Cardiac septum (tissue), 1 donor: ENCODE data around the gene ATXN1. TPM values are rescaled to one million over a fixed set of nuclear protein-coding genes. Genes with fewer than 3 reads are reported as not detected.

Source experiments
- DNase-seq: peaks from one replicate; pipeline ENCODE4 v3.0.0-alpha.2; 2020; ENCODE audit warnings: low spot score
- intact Hi-C: fragments of 100-400 bp; cut with DNase I; formaldehyde crosslinking; loops from one replicate; pipeline ENCODE4 v1.14.0; 2022
- total RNA-seq: library from RNA; stranded (reverse); fragmentation: NEBNext Ultra II Directional; extraction: Animal tissue kit (Norgen Biotek cat#: 25700); gene quantifications from one replicate; pipeline ENCODE4 v1.2.1, GENCODE V29; 2021
- donor health status: DM: no; HTN: no; CAD: no.

Gene ATXN1
- total RNA-seq, 1 donor from 2014 or later: 40.2 TPM

DNA sequence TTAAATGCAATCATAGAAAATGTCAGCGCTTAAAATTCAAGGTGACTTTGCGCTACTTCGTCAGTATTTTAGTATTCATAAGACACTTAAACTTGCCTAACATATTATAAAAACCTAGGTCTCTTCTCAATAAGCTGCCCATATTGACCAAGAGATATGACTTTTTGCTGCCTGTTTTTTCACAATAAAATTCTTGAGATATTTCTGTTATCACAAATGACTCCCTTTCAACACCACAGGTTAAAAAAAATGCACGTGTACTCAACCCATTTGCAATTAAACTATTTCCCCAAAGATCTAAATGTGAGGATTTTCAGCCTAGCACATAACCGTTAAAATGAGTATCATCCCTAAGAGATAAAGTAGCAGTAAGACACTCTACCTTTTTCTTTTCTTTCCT lies 10.7 kb downstream of the ATXN1 start:
- DNase-seq: no peak
- intact Hi-C loops: no loop called here

DNA sequence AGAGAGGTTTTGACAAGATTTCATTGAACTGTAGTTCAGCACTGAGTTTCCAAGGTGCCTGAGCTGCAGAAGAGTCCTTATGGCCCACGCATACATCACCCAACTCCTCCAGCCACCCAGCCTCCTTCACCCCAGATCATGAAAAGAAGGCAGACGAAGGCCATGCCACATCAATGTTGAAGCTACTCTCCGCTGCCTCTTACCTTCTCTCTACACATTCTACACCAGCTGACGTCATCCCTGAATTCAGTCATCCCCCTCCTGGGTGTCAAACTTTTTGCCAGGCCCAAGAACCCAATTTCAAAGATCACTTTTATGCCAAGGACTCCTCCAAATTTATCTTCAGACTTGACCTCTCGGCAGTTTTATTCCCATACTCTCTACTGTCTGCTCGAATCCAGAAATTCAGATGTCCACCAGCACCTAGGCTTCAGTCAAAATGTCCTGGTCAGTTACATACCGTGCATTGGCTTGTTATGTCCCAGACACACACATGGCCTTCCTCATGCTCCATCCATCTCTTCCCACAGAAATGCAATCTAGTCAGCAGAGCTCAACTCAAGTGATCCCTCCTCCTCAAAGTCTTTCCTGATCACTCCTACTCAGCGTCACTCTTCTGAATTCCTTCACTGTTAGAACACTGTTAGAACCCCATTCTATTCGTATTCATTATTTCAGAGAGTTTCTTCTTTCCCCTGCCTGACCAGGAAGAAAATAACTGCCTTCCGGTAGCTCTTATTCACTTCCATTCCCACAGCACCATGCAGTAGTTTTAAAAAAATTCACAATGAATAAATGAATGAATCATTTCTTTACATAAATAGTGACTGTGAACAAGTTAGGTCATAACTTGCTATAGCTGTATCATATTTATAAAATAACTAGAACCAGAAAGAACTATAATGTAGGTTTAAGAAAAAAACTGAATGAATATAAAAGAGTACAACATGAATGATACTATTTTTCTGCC lies 11.5 kb downstream of the ATXN1 start:
- DNase-seq: no peak
- intact Hi-C loops: no loop called here

DNA sequence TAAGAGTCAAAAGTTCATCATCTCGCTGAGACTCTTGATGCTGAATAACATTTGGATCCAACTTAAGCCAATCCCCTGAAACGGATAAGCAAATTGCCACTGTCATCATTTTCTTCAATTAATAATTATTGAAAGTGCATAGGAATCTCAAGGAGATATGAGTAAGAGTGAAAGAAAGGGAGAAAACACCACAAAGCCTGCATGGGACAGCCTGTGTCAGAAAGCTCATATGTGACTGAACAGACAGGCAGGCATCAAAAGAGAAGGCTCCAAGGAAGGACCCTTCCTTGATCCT lies 13.3 kb downstream of the ATXN1 start:
- intact Hi-C loops: no loop called here
- no peak for DNase-seq

DNA sequence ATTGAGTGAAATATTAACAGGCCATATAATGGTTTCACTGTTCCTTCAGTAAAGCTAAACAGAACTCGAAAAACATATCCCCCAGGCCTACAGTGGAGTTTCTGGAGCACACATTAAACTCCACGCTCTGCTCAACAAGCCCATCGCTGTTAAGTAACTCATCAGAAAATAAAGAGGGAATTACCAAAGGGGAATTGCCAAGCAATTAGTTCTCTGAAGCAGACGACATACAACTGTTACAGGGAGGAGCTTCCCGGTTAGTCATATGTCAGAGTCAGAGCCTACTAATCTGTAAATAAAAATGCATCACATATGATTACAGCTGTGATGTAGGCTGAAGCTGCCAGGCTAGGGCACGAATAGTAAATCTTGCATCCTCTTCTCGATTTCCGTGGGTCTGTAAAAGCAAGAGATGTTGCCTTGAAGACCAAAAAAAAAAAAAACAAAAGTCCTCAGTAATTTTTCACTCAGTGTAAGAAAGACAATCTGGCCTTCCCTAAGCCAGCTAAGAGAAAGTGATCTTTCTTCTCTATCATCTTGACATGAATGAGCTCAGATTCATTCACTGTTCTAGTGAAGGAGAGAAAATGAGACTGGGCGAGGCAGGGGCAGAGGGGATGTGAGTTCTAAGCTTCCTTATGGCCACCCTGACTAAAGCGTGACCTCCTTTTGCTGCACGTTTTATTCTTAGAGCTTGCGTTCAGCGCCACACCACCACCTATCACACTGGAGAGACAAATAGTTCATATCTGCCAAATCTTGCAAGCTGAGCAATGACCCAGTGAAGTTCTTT lies 13.8 kb downstream of the ATXN1 start:
- intact Hi-C loops: no loop called here
- no peak for DNase-seq

DNA sequence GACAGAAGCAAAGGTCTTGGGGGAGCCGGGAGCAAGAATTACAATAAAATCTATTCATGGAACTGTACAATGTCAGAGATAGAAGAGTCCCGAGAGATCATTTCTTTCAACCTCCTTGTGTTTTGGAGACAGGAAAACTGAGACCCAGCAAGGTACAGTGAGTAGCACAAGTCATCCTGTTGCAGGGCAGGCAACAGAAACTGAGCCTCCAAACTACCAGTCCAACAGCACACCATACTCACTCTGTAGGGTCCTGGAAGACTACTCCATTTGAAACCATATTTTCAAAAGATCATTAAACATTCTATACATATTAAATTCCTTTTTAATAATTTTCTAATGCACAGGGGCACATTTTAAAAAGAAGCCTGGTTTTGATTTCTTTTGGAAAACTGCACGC lies 14.4 kb downstream of the ATXN1 start:
- DNase-seq: no peak
- intact Hi-C loops: no loop called here

DNA sequence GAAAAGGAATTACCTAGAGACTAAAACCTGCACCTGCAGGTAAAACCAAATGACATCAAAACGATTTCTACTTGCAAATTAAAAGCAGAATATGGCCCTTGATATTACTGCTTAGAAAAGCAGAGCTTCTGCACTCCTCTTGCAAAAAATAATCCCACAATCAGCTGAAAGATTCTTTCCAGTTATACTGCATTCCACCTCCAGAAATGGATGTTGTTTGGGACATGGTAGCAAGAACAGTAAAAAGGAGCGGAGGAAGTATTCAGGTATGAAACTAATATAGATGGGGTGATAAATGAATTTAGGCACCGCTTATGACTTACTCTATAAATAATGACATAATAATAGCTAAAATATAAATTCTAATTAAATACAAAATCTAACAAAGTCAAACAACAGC lies 14.9 kb downstream of the ATXN1 start:
- intact Hi-C loops: no loop called here

DNA sequence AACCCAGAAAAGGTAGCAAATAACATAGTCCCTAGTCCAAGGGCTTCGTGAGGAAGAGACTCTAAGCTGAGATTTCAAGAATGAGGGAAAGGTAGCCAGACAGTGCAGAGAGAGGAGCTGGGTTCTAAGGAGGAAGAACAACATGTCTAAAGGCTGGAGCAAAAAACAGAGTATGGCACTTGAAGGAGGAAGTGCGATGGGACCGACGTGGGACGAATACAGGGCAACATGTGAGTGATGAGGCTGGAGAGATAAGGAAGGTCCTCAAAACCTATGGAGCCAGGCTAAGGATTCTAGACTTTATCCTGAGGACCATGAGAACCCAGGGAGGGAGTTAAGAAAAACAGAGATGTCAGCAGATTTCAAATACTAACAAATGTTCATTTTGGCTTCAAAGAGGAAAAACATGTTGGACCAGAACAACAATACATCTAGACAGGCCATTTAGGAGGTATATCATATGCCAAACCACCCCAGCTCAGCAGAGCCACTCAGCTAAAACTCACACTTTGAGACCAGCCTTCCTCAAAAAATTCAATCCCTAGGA lies 17.5 kb downstream of the ATXN1 start:
- intact Hi-C loops: no loop called here
- no peak for DNase-seq

More for the DNA sequence above, 14.9 kb downstream of the ATXN1 start:
- DNase-seq: no peak

DNA sequence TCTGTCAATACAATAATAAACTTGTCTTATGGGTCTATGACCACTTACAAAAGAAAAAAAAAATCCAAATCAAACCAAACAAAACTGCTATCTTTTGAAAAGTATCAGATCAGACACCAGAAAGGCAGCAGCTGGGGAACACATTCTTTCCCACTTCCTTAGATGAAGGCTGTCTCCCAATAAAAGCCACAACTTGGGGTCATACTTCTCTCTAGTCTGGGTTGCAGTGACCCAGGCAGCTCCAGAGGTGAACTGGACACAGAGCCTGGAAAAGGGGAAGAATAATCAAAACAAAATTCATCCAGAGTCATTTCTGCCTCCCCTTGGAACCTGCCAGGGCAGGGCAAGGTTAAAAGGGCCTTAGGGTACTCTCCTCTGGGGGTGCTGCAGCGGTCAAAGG lies 19.1 kb downstream of the ATXN1 start:
- DNase-seq: no peak
- intact Hi-C loops: no loop called here

DNA sequence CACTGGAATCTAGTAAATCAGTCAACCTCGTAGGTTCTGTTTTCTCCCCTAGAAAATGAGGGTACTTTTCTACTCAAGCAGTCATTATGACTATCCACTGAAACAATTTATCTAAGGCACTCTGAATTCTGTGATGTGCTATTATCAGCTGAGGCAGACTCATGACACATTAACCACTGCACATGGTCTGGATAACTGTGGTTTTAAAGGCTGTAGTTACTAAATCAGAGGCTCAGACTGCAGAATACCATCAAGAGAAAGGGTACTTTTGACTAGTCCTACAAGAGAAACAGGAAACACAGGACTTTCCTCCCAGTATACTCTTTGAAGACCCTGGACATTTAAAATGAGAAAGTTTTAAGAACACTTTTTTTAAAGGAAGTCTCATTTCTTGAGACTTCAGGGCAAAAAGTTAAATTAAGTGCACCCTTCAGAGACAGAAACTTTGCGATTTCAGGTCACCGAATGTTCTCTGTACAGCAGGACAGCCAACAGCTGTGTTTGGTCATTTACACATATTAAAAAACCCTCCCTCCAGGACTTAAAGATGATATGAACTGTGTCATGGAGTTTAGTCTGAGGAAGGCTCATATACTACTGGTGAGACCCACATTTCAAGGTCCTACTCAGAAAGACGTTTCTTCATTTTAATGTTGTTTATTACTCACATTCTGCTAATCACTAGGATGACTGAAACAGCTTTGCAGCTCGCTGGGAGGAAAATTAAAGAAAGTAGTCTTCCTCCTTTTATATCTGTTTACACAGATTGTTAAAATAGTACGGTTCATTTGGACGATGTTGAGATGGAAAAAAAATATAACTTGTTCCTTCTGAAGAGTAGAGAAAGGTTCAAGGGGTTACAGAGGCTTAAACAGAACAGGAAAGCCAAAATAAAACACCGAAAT lies 19.9 kb downstream of the ATXN1 start:
- intact Hi-C loops: no loop called here
- DNase-seq: no peak

DNA sequence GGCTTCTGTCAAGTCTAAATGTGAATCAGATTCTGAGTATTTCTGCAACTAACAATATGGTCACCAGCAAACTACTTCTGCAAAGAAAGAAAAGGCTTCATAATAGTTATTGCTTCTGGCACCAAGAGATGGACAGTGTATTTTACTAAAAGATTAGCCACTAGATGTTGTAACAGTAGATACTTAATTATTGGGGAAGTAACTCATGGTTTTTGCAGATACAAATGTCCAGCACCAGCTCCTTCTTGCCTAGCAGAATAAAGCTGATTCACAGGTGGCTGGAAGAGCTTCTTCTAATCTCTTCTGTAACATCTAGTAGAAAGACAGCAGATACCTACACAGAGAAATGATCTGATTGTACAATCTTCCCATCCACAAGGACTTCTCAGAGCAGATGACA lies 21.2 kb downstream of the ATXN1 start:
- DNase-seq: no peak
- intact Hi-C loops: no loop called here

DNA sequence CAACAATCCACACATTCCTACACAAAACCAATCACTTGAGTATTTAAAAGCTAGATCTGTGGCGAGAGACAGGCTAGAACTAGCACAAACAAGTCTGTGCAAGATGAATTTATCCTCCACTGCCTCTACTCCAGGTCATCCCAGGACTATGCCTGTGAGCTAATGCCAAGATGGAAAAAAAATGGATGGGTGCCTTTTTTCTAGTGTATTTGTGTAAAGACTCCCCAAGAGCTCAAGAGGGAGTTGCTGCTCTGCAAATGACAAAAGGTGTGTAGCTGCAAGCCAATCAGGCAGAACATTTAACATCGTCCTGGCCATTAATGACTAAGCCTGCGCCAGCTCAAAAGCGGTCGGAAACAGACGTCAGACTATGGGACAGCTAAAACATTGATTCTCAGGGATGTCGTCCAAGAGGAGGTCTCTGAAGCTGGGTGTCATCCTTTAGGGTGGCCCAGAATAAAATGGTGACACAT lies 21.9 kb downstream of the ATXN1 start:
- intact Hi-C loops: no loop called here
- no peak for DNase-seq

DNA sequence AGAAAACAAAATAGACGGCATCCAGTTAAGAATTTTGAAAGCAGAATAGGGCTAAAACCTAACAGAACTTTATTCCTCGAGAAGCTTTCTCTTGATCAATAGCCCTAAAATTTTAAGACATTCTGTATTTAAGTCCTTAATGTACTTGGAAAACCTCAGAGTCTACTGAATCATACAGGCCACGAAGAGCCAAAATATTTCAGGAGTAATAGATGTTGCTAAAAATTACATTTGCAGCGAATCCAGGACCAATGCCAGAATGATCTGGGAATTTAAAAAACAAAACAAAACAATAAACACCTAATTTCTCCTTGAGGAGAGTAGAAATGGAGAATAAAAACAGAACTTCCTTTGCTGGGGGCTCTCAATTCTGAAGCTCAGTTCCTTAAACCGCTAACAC lies 23.3 kb downstream of the ATXN1 start:
- intact Hi-C loops: no loop called here
- no peak for DNase-seq

DNA sequence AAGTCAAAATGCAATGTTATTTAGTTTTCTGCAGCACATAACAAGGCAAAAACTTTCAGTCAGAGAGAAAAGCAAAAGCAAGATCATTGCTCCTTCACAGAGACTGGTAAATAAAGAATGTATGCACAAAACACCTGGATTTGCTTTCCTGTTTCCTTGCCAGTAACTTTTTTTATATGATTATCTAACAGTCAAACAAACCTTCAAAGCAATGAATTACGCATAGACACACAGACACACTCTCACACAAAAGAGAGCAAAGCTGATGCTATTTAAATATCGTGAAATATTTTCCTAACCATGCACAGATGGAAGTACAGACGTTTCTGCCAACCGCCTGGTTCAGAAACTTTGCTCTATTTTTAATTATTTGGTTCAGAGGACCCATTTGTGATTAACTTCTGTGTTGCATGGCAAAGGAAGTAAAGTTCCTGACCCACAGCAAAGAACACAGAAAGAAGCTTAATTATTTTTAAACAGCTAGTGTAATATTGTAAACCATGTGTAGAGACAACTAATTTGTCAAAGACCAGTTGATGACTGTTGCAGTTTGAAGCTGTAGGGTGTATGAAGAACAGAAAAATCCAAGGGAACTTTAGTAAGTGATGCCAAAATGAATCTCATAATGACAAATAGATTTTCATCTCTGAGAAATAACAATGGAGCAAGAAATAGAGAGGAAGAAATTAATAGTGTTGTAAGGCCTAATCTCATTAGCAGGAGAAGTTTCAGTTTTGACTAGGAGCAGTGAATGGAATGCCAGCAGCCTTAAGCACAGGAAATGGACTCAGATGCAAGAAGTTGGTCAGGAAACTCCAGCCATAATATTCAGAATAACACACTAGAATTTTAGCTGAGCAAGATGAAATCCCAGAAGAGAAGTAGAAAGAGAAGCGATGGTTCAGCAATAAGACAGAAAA lies 24.1 kb downstream of the ATXN1 start:
- intact Hi-C loops: no loop called here
- no peak for DNase-seq

DNA sequence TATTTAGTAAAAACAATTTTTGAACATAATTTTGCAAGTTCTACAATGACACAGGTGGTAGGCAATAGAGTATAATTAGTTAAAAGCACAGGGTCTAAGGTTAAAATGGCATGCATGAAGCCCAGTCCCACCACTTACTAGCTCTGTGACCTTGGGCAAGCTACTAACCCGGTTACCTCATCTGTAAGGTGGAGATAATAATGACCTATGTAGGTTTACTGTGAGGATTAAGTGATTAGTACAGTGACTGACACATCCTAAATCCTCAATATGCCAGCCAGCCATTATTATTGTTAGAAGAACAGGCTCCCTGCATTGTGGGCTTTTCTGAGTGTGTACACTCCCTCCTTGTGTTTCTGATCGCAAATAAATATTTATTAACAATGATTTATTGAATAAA lies 26.2 kb downstream of the ATXN1 start:
- no peak for DNase-seq
- intact Hi-C loops: no loop called here

DNA sequence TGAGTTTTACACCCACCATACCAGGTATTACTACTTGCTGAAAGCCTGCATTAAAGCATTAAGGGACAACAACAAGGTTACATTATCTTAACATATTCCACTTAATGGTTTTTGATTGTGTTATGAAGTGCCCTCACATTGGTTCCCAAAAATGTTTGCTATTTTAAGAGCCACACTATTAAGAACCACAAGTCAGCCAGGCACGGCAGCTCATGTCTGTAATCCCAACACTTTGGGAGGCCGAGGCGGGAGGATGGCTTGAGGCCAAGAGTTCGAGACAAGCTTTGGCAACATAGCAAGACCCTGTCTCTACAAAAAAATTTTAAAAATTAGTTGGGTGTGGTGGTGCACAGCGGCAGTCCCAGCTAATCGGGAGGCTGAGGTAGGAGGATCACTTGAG lies 28.2 kb downstream of the ATXN1 start:
- no peak for DNase-seq
- intact Hi-C loops: no loop called here

DNA sequence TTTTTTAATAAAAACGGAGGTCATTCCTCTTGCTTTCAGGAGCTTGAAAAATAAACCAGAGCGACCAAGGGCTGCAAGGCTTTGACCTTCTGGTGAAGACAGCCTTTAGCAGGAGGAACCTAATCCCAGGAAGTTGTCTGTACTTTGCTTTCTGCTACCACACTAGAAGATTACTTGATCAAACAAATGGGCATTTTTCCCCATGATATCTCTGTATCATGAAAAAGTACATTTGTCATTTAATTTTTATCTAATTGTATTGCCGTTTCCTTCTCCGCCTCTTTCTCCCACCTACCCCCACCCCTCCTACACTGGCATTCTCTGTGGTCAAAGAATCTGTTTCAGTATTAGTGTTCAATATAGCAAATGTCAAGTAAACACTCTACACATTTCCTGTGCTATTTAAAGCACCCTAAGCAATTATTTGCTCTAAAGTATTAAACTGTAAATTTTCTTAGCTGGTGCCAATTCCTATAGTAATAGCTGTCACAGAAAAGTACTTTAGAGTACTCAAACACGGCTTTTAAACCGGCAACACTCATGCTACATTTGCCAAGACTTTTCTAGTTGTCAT lies 29.7 kb downstream of the ATXN1 start:
- no peak for DNase-seq
- intact Hi-C loops: no loop called here

DNA sequence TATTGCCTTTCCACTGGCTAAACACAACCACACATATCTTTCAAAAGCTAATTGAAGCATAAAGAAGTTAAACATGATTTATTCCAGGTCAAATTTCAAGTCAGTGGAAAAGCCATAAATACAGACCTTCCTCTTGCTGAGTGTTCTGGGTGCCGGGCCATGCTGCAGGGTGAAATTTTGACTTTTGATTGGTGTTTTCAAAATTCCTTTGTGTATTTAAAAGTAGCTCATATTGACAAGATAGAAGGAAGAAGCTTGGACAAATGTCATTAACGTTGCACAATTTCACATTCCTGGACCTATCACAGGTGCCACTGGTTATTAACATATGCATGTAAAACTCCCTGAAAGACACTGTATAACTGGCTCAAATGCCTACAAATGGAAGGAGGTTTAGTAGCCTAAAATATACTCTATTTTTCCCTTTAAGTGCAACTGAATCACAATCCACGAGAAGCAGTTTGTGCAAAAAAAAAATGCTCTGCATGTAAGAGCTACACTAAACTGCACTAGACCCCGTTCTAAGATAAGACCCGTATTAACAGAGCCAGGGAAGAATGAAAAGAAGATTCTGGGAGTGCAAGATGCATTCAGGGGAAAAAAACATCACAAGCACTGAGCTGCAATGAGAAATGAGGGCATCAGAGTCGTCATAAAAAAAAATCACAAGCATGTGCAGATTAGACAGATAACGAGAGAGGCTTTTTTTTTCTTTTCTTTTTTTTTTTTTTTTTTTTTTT lies 30.4 kb downstream of the ATXN1 start:
- intact Hi-C loops: no loop called here
- no peak for DNase-seq

DNA sequence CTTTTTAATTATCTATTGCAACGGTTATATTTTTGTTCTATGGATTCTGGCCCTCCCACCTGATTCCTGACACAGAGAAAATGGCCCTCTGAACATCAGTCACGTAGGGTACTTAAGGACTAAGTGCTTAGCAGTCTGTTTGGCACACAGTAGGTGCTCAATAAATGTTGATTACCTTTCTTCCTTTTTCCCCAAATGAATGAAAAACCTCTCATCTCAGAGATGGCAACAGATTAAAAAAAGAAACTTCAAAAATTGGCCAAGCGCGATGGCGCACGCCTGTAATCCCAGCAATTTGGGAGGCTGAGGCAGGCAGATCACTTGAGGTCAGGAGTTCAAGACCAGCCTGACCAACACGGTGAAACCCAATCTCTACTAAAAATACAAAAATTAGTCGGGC lies 31.5 kb downstream of the ATXN1 start:
- no peak for DNase-seq
- intact Hi-C loops: no loop called here
